Right lobe of liver (tissue), 4 donors: ENCODE results near the gene FZD1.

Source experiments
- CTCF ChIP-seq, 4 donors: fragments of 200-600 bp in 3 of 4; fragments of 450-650 bp in 1 of 4; IDR thresholded peaks; one replicate each; pipeline versions ENCODE4 v1.5.1 to v1.8.0; 2016 to 2022; ENCODE audit warnings: antibody characterized with exemption in 4 of 4, mild to moderate bottlenecking in 2 of 4
- POLR2A ChIP-seq: fragments of 450-650 bp; IDR thresholded peaks from one replicate; pipeline ENCODE4 v1.6.1; 2017; ENCODE audit warnings: antibody characterized with exemption, mild to moderate bottlenecking
- donor health status: DM: no; HTN: no; CAD: no.
- donor health status: DM: no; HTN: no; CAD: no.
- donor health status: DM: no; HTN: yes; CAD: no.

GRCh38 chr7:91233212-91233611, 31.0 kb upstream of the FZD1 start:
- no peak for TF ChIP-seq POLR2A
- no peak for TF ChIP-seq CTCF (IDR thresholded peaks at IDR 0.05)
